GM18873 (cell line): ENCODE measurements around the gene MRPL9.
A peak's percentile ranks its signal among the peaks of the same experiment; 100 is the strongest.

Experiments
- ATAC-seq: cut with Tn5 transposase; IDR thresholded peaks from one replicate; pipeline ENCODE4 v1.9.1; 2021; ENCODE audit warnings: mild to moderate bottlenecking, moderate library complexity, moderate number of reproducible peaks; ENCODE audit not compliant: unreplicated experiment, low FRiP score

MRPL9 gene

DNA sequence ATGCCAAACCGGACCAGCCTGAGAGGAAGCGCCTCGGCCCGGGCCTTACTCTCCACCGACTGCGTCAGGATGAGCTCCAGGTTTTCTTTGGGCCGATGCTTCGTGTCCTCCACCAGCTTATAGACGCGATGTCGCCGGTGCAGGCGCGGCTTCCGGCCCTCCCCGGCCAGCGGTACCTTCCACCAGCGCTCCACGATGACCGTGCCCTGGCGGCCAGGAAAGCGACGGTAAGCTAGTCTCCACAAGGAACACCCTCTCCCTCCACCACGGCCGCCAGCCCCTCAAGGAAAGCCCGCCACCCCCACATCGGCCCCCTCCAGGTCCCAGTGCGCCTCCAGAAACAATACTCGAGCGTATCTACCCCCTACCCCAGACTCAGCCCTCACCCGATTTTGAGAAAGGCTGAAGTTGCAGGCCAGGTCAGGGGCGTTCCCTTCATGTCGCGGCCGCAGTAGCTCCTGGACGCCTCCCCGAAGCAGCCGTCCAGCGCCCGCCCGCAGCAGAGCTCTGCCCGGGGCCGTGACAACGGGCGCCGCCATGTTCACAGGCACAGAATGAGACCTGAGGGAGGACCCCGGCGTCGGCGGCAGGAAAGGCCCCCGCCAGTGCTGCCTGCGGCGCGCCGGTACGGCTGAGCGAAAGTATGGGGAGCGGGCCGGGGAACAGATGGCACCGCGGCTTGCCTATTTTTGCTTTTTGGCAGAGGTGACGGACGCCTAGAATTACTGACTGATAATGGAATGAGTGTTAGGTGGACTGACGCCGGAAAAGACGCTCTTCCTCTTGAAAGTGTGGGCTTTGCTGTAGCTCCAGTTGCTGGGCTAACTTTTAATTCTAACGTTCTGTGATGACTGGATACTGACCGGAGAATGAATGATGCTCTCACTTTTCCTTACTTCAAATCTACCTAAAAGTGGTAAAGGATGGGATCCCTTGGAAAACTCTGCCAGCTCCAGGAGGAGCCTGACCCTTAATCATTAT, at the start of gene MRPL9:
Gene MRPL9, minus strand, starts transcription at position 556 of the 981 bp plus-strand sequence. Its CDS starts 17 bp downstream, at position 539.
- ATAC-seq, result peak; percentile 77

DNA sequence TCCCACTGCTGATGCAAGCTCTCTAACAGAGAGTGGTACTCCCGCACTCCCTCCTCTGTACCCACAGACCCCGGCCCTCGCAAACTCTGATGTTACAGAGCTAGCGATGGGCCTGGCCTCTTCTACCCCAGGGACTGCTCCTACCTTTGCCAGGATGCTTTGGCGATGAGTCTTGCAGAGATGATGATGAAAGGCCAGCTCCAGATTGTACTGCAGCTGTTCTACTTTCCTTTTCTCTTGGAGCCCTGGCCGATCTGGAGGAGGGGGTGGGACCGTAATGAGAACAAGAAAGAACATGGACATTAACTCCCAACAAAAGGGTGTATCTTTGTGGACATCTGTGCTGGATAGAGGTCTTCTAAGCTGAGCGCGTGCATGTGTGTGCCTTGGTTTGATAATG, 47.9 kb upstream of the MRPL9 start:
- no peak for ATAC-seq

- no peak for ATAC-seq
Observed at GRCh38 chr1:151809985-151810556, 46.8 kb upstream of the MRPL9 start.

DNA sequence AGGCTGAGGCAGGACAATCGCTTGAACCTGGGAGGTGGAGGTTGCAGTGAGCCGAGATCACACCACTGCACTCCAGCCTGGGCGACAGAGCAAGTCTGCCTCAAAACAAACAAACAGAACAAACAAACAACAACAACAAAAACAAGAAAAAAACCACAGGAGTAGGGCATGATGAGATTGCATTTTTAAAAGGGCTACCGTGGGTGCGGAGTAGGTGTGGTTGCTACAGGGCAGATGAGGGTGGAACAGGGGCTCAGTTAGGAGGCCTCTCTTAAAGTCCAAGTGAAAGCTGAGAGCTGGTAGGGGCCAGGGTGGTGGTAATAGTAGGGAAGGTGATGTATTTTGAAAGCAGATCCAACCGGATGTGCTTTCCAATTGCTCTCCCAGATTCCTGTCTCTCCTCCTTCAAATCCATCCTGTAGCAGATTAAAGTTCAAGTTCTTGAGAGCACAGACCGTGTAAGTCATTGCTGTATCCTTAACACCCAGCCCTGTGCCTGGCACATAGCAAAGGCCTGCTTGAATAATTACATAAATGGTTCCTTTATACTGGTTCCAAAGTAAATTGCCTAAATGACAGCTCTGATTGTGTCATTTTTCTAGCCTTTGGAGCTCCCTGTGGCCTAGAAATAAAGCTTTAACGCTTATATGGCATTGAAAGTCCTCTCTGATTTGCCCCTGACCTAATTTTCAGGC, 46.1 kb upstream of the MRPL9 start:
- no peak for ATAC-seq

- ATAC-seq, result no peak
Observed at GRCh38 chr1:151807766-151808165, 44.5 kb upstream of the MRPL9 start.

DNA sequence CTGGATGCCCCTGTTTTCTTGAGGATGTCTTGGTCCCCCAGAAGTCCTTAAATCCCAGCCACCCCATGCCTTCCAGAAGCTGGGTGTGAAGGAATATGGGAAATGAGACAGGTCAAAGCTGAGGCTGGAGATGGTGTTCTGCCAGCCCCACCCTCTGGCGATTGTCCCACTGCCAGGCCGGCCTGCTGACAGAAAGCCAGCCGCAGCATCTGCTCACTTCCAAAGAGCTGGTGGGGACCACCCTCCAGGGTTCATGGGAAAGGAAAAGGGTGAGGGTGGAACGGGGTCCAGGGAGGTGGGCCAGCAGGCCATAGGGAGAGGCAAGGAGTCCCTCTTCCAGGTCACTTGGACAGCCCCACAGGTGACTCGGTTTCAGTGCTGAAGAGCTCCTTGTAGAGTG, 43.8 kb upstream of the MRPL9 start:
- no peak for ATAC-seq

DNA sequence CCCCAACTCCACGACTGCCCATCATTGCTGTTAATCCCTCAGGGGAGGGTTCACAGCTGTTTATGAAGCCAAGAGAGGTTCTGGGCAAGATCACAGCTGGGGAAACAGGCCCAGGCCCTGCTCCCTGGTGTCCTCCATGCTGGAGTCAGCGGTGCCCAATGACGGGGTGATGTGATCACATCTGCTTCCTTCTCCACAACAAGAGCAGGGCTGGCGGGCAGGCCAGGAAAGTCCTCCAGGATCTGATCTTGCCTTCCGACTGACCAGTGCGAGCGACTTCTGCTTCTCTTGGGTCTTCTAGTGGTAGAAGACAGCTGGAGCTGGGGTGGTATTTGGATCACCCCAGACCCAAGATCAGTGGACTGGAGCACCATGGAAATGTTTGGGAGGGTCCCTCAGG, 42.9 kb upstream of the MRPL9 start:
- ATAC-seq, result no peak

- ATAC-seq, result no peak
Observed at GRCh38 chr1:151805066-151805820, 41.9 kb upstream of the MRPL9 start, which contains the start of gene LINGO4. Gene LINGO4, minus strand, starts transcription at chr1:151805419. Its CDS starts 2,715 bp downstream, at chr1:151802704.

- ATAC-seq, result no peak
Observed at GRCh38 chr1:151803915-151804314, 40.6 kb upstream of the MRPL9 start.

GRCh38 chr1:151803164-151803563, 39.9 kb upstream of the MRPL9 start:
- no peak for ATAC-seq

DNA sequence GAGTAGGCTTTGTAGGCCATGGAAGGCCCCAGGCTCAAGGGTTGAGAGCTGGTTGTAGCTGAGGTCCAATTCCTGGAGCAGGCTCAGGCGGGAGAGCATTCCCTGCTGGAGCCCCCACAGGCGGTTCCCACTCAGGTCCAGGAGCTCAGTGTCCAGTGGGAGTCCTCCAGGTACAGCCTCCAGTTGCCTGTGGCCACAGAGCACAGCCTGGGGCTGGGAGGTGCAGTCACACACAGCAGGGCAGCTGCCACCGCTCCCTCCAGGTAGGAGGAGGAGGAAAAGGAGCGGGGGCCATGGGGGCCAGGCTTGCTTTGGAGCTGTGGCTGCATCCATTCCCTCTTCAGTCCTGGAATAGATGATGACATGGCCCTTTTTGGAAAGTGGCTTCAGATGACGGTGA, 39.1 kb upstream of the MRPL9 start:
- no peak for ATAC-seq

- no peak for ATAC-seq
Observed at GRCh38 chr1:151801846-151802245, 38.5 kb upstream of the MRPL9 start.

DNA sequence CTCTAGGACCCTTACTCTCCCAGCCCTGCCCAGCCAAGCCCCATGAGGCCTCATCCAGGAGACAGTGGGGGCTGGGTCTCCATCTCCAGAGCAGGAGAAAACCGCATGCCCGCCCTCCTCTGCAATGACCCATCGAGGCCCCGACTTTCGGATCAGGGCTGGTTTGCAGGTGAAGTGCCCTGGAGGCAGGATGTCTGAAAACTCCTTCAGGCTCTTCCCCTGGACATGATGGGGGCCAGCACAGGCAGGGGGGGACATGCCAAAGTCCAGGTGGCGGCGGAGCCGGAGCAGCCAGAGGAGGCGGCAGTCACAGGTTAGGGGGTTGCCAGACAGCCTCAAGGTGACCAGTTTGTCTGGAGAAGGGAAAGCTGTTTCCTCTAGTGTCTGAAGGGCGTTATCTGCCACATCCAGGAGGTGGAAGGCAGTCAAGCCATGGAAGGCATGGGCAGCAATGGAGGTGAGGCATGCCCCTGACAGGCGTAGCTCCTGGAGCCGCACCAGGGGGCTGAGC, 38.1 kb upstream of the MRPL9 start:
- no peak for ATAC-seq

- ATAC-seq, result no peak
Observed at GRCh38 chr1:151800830-151801229, 37.5 kb upstream of the MRPL9 start.

DNA sequence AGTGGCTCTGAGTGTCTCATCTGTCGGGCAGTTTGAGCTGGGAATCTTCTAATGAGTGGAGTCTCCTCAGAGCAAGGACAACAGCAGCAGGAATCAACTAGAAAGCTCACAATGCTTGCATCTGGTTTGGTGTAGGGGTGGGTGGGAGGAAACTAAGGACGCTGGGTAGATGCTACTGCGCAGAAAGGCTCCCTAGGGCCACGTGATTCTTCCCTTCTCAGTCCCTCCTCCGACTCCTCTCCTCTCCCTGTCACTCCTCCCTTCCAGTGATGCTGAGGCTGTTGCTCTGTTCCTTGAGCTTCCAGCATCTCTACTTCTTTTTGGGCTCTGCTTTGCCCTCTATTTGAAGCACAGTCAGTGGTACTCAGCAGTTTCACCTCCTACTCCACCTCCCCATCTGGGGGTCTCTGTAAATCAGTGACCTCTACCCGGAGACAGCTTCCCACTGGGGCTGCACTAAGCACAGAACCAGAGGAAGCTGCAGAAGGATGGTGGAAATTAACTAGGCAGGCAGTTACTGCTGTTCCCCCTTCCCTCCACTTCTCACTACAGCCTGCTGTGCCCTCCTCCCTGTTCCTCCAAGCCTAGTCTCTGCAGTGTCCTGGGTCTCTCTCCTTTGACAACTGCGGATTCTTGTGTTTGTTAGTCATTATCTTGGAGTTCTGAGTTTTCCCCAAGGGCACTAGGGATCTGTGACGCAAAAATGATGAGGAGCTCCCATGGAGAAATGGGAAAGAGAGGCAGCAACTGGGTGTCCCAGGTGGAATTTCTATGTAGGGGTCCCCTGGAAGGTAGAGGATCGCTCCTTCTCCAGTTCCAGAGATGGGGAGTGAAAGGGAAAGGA, 36.1 kb upstream of the MRPL9 start:
- ATAC-seq, result no peak

DNA sequence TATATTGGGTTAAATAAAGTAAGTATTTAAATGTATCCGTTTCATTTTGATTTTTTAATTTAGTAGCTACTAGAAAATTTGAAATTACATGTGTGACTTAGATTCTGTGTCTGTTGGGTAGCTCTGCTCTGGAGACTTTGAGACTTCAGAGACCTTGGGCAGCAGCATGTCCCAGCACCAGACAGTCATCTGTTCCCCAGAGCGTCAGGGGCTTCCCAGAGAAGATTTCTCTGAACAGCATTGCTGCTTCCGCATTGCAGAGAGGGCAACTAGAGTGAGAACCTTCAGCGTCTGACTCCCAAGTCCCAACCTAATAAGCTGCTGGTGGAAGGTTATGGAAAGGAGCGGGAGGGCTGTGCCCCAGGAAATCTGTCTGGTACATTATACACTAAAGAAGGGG, 35.3 kb upstream of the MRPL9 start:
- ATAC-seq, result no peak

GRCh38 chr1:151790940-151791651, 27.8 kb upstream of the MRPL9 start:
- ATAC-seq, result no peak

DNA sequence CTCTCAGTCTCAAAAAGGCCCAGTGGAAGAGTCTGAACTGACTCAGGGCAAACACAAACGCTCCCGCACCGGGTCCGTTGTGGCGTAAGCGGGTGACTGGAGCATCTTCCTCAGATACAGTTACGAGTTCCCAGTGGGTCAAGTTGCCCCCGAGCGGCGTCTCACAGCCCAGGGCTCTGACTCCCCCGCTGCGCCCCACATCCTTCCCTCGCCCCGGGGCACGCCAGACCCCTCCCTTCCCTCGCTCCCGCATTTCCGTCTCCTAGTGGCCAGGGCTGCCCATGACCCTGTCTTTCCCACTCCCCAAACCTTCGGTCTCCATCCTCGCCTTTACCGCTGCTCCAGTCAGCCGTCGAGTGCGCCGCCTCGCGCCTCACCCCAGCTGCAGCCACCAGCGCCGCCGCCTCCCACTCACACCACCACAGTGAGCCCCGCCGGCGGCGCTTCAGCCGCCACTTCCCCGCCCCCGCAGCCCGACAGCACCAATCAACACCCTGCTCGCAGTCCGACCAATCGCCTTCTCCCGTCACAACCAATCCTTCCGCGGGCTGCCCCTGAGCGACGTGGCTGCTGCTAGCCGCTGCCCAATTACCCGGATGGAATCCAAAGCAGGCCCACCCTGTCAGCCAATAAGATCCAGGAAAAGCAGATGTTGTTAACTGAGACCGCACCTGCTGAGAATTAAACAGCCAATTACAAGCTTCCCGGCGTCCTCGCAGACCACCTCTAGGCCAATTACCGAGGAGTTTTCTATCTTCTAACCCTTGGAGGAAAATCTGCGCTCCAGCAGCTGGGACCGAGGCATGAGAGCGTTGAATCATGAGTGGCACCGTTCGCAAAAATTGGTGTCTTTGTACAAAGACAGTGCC, 27.0 kb upstream of the MRPL9 start, which contains the start of gene TDRKH:
Gene TDRKH, minus strand, starts transcription at position 430 of the 869 bp plus-strand sequence. CDS start 7,478 bp downstream, outside the sequence.
- peak; percentile 92 for ATAC-seq
